Breast epithelium (tissue), 3 donors: ENCODE measurements around the gene ATAD2B.

Source experiments
- POLR2A ChIP-seq: fragments of 450-650 bp; IDR thresholded peaks from one replicate; pipeline ENCODE4 v1.6.1; 2016; ENCODE audit warnings: antibody characterized with exemption, mild to moderate bottlenecking, moderate library complexity
- TF ChIP-seq, protein P1 (sequence below), 3 donors: fragments of 450-650 bp; IDR thresholded peaks; one replicate each; pipeline ENCODE4 v1.5.1; 2016 to 2017; ENCODE audit warnings: antibody characterized with exemption in 3 of 3, mild to moderate bottlenecking in 3 of 3, moderate library complexity in 3 of 3

DNA sequence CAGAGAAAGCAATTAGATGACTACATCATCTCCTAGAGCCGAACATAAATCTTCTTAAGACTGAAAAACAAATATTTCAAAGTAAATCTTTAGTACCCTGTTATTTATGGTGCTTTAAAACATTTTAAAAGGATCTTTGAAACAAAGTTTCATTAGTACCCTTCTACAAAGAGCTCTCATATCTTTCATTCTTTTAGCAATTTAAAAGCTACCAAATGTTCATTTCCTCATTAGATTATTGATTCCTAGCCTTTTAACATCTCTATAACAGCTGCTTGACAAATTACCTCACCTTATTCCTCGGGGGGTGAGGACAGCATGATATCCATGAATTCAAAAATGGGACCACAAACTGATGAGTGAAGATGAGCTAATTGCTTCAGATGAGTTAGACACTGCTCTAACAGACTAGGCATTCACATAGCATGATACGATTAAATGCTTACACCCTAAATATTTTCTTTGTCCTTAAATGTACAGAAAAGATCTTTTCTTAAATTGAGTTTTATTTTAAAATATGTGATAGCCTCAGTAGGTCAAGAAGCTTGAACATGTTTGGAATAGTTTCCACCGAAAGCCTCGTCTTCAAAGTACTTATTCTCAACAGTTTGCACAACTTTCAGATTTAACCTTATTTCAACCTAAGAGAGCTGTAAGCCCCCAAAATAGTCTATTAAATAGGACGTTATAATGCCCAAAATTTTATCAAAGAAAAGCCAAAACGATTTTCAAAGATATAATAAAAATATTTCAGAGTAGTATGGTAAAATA, 2.1 kb downstream of the ATAD2B start:
- TF ChIP-seq, protein P1, sequence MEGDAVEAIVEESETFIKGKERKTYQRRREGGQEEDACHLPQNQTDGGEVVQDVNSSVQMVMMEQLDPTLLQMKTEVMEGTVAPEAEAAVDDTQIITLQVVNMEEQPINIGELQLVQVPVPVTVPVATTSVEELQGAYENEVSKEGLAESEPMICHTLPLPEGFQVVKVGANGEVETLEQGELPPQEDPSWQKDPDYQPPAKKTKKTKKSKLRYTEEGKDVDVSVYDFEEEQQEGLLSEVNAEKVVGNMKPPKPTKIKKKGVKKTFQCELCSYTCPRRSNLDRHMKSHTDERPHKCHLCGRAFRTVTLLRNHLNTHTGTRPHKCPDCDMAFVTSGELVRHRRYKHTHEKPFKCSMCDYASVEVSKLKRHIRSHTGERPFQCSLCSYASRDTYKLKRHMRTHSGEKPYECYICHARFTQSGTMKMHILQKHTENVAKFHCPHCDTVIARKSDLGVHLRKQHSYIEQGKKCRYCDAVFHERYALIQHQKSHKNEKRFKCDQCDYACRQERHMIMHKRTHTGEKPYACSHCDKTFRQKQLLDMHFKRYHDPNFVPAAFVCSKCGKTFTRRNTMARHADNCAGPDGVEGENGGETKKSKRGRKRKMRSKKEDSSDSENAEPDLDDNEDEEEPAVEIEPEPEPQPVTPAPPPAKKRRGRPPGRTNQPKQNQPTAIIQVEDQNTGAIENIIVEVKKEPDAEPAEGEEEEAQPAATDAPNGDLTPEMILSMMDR (IDR thresholded peaks at IDR 0.05), result no peak
- no peak for TF ChIP-seq POLR2A
